Endothelial cell (in vitro differentiated cells): ENCODE data around the gene TXNL4A. TPM values are rescaled to one million over a fixed set of nuclear protein-coding genes. Genes with fewer than 3 reads are reported as not detected.

ENCODE experiments used
- DNase-seq: peaks from one replicate; pipeline ENCODE4 v3.0.0; 2021; ENCODE audit warnings: low spot score
- H3K27ac Mint-ChIP-seq: one replicate; pipeline ENCODE4 v1.8.0; 2021; ENCODE audit warnings: mixed read lengths, inconsistent platforms; ENCODE audit not compliant: unreplicated experiment
- H3K27me3 Mint-ChIP-seq: one replicate; pipeline ENCODE4 v1.8.0; 2021; ENCODE audit warnings: mild to moderate bottlenecking, moderate library complexity, mixed read lengths, inconsistent platforms; ENCODE audit not compliant: unreplicated experiment
- H3K36me3 Mint-ChIP-seq: one replicate; pipeline ENCODE4 v1.8.0; 2021; ENCODE audit warnings: mild to moderate bottlenecking, low read depth, mixed read lengths, inconsistent platforms; ENCODE audit not compliant: unreplicated experiment
- H3K4me1 Mint-ChIP-seq: one replicate; pipeline ENCODE4 v1.8.0; 2021; ENCODE audit warnings: mild to moderate bottlenecking, mixed read lengths, inconsistent platforms; ENCODE audit not compliant: unreplicated experiment
- H3K4me3 Mint-ChIP-seq: one replicate; pipeline ENCODE4 v1.8.0; 2021; ENCODE audit warnings: mild to moderate bottlenecking, mixed read lengths, inconsistent platforms; ENCODE audit not compliant: unreplicated experiment
- H3K9me3 Mint-ChIP-seq: one replicate; pipeline ENCODE4 v1.8.0; 2021; ENCODE audit warnings: mixed read lengths, inconsistent platforms; ENCODE audit not compliant: unreplicated experiment
- total RNA-seq: library from RNA; stranded (reverse); fragmentation: NEBNext Ultra II Directional; extraction: Animal tissue kit (Norgen Biotek cat#: 25700); gene quantifications from one replicate; pipeline ENCODE4 v1.2.1, GENCODE V29; 2021; ENCODE audit not compliant: unreplicated experiment
- TF ChIP-seq, protein P1 (sequence below): fragments of 200-600 bp; sonication (generic); IDR thresholded peaks from one replicate; pipeline ENCODE4 v1.5.0; 2021; ENCODE audit warnings: antibody characterized with exemption; ENCODE audit not compliant: unreplicated experiment

Gene TXNL4A
- total RNA-seq, 1 donor from 2014 or later: 86.8 TPM

DNA sequence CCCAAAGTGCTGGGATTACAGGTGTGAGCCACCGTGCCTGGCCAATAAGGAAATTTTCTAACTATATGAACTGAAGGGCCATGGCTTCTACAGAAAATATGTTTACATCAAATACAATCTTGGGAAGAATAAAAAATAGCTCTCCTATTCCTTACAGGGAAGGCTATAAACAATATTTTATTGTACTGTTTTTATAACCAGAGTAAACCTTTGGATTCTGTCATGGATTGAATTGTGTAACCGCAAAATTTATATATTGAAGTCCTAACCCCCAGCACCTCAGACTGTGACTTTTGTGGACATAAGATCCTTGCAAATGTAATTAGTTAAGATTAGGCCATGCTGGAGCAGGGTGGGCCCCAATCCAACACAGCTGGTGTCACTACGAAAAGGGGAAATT is 15.6 kb downstream of the TXNL4A start:
- Mint-ChIP-seq H3K9me3 (no peaks in the 10 kb centered on the region), H3K4me1 (no peaks in the 10 kb centered on the region), H3K27ac (no peak overlapping the region), H3K4me3 (no peak overlapping the region), H3K27me3 (peaks cover 4% of the 10 kb centered on the region), H3K36me3 (peaks cover 24% of the 10 kb centered on the region)
- DNase-seq: no peak
- TF ChIP-seq, protein P1, sequence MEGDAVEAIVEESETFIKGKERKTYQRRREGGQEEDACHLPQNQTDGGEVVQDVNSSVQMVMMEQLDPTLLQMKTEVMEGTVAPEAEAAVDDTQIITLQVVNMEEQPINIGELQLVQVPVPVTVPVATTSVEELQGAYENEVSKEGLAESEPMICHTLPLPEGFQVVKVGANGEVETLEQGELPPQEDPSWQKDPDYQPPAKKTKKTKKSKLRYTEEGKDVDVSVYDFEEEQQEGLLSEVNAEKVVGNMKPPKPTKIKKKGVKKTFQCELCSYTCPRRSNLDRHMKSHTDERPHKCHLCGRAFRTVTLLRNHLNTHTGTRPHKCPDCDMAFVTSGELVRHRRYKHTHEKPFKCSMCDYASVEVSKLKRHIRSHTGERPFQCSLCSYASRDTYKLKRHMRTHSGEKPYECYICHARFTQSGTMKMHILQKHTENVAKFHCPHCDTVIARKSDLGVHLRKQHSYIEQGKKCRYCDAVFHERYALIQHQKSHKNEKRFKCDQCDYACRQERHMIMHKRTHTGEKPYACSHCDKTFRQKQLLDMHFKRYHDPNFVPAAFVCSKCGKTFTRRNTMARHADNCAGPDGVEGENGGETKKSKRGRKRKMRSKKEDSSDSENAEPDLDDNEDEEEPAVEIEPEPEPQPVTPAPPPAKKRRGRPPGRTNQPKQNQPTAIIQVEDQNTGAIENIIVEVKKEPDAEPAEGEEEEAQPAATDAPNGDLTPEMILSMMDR: no peak

- Mint-ChIP-seq H3K4me1 (no peaks in the 10 kb centered on the region), H3K9me3 (no peaks in the 10 kb centered on the region), H3K27me3 (peaks cover 8% of the 10 kb centered on the region), H3K4me3 (peak overlapping the region; percentile 3), H3K36me3 (peaks cover 24% of the 10 kb centered on the region), H3K27ac (no peak overlapping the region)
- TF ChIP-seq, protein P1: no peak
- DNase-seq: no peak
Measured at GRCh38 chr18:79971986-79972385, 16.4 kb downstream of the TXNL4A start.

- Mint-ChIP-seq H3K4me1 (no peaks in the 10 kb centered on the region), H3K36me3 (peaks cover 24% of the 10 kb centered on the region), H3K27ac (no peak overlapping the region), H3K9me3 (no peaks in the 10 kb centered on the region), H3K27me3 (peaks cover 8% of the 10 kb centered on the region), H3K4me3 (peak overlapping the region; percentile 3)
- no peak for DNase-seq
- TF ChIP-seq, protein P1: no peak
Measured at GRCh38 chr18:79971211-79971952, 17.0 kb downstream of the TXNL4A start.

DNA sequence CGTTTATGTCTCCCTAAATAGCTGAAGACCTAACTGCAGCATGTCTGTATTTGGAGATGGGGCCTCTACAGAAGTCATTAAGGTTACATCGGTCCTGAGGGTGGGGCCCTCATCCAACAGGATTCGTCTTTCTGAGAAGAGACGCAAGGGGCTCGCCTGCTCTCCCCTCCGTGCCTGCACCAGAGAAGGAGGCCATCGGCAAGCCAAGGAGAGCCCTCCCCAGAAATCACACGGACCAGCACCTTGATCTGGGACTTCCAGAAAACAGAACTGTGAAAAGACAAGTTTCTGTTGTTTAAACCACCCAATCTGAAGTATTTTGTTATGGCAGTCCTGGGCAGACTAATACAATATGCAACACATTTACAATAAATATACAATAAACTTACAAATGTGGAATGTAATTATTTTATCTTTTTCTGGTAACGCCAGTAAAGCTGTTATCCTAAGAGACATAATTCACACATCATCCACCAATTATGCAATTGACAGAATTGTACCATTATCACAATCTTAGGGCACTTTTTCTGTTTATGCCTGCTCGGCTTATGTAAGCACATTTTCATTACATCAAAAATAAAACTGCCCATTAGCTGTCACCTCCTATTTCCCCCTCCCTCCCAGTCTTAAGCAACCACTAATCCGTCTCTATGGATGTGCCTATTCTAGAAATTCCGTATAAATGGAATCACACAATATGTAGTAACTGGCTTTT is 17.8 kb downstream of the TXNL4A start:
- Mint-ChIP-seq H3K27ac (no peak overlapping the region), H3K27me3 (peaks cover 9% of the 10 kb centered on the region), H3K4me1 (peaks cover 1% of the 10 kb centered on the region), H3K4me3 (no peak overlapping the region), H3K9me3 (no peaks in the 10 kb centered on the region), H3K36me3 (peaks cover 22% of the 10 kb centered on the region)
- TF ChIP-seq, protein P1: no peak
- no peak for DNase-seq
